Stimulated activated CD4-positive, alpha-beta T cell treated with anti-CD3 and anti-CD28 coated beads, Interleukin-12 subunit alpha, Interleukin-12 subunit beta, amount 100 ng/mL, for 48 hours (primary cell): ENCODE results near the gene AFF2.
A peak's percentile ranks its signal among the peaks of the same experiment; 100 is the strongest.

Source experiments
- DNase-seq, 3 donors: peaks; one replicate each; pipeline ENCODE4 v3.0.0-alpha.2; 2020; ENCODE audit warnings: low read depth in 2 of 3, low spot score in 1 of 3

The AFF2 gene

DNA sequence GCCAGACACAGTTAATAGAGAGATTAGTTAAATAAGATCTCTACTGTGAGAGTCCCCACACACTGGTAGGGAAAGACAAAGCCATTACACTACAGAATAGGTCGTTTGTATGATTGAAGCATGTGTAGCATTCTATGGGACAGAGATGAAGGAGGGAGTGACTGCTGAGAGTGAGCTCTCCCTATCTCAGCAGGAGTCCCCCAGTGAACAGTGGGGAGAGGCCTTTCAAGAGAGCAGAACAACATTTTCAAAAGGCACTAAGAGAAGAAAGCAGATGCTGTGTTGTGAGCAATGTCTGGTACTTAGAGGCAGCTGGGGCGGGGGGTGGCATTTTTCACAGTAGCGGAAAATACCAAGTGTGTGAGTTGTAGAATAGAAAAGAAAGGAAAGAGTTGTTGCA lies 413.6 kb downstream of the AFF2 start:
- no peak for DNase-seq

DNA sequence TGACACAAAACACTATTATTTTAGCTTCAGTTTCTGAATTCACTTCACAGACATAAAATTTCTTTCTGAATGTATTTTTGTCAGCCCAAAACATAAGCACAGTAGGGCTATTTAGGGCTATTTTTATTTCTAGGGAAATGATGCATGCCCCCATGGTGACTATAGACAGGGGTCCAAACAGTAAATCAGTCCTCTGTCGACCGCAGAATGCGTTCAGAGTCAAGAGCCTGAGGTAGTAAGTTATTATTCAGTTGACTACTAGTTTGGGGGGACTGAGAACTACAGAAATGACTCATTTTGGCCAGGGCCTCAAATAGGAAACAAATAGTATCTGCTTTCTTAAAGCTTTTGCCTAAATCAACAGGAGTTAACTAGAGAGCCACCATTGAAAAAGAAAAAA lies 414.4 kb downstream of the AFF2 start:
- no peak for DNase-seq

DNA sequence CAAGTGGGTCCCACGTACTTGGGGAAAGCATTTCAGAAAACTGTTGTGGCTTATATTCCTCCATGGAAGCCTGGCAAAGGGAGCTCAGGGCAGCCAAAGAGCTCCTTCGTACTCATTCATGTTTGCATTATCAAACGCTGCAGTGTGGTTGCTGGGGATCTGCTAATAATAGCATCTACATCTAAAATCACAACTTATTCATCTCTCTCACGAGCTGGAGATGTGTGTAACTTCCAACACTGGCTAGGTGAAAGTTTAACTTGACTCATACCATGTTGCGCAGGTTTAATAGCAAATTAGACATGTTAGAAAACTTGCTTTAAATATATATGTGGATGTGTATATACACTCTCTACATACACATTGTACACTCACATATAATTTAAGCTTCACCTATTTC lies 415.1 kb downstream of the AFF2 start:
- DNase-seq: no peak

DNA sequence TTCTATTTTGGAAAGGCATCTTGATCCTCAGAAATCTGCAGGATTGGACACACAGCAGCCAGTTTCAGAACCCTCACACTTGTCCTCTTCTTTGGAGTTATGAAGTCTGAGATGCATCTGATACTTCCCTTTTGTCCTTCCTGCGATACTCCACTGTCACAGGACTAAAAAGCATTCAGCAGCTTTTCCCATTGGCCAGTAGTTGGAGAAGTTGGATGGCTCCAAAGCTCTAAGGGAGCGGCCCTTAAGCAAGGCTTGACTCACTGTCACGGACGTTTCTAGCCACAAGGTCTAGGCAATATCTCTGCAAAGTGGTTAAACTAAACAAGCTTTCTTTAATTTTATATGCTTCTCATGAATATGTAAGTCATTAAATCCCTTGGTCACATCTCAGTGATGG lies 417.0 kb downstream of the AFF2 start:
- no peak for DNase-seq

DNA sequence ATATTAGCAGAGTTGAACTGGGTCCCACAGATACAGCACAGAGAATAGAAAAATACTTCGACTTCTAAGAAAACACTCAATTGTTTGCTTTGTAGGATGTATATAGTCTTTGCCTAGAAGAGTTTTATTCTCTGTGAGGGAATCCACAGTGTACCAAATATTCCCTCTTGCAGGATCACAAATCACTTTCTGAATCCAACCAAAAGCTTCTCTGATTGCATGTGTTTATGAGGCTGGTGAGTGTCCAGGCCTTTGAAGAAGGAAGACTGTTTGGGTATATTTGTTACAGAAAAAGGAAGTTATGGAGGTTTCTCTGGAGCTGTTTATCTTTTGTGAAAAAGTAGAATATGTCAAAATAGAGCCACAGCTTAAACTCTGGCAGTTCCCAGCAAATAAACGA lies 423.2 kb downstream of the AFF2 start:
- DNase-seq: no peak

DNA sequence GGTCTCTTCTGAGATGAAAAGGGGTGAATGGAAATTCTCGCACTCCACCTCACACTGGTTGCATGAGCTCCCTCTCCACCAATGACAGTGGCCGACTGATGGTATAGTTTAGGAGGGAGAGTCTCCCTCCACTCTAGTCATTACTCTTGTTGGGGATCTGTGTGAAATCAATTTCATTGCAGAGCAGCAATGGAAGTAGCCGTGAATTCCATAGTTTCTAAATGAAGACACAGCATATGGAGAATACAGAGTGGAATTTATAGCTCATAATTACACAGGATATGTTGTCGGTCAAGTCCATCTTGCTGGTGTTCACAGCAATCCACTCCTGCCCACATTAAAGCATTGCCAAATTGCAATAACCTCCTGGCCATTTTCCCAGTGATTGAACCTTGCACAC lies 426.0 kb downstream of the AFF2 start:
- no peak for DNase-seq

DNA sequence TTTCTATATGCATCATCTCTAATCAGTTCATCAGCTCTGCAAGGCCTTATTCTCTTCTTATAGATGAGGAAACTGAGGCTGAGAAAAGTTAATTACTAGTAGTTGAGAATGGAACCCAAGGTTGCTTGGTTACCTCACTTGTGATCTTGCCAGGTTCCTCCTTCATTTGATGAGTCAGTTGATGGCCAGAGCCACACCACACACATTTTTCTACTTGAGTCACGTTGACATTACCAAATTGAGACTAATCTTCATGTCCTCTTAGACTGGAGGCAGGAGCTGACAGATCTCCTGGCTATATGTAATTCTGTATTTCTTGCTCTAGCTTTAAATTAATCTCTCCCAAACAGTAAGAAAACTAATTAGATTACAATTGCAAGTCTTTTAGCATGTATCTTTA lies 428.4 kb downstream of the AFF2 start:
- DNase-seq: no peak

DNA sequence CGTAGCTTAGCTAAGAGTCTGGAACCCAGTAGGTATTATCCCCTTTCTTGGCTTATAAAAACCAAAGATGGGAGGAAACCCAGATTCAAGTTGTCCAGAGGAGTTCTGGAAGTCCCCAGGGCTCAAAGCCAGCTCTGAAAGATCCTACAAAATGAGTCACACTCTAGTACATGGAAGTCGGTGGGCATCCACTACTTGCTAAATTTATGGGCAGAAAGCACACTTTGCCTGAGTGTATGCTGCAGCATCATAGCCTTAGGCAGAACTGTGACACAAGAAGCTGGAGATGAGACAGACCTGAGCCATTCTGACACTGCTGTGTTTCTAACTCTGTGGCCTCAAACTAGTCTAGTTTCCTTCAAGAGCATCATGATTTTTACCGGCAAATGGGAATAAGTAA lies 429.3 kb downstream of the AFF2 start:
- DNase-seq: no peak

DNA sequence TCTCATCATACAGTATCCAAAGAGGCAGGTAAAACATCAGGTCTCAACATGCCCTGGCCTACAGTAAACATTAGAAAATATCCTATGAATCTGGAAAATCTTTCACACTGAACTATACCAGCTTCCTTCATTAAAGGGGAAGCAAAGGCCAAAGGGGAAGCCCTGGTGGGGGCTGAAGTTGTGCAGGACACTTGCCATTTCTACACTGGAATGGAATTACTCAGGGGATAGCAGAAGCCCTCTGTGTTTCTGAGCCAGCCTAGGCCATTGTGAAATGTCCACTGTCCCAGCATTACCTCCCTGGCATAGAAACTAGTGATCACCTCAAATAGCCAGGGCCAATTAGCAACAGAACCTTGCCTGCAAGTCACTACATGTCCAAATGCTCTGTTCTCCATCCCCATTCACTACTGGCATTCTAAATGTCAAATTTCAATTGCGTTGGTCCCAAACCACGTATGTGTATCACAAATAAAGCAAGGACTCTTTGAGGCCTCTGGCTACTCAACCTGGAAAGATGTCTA lies 429.9 kb downstream of the AFF2 start:
- no peak for DNase-seq

DNA sequence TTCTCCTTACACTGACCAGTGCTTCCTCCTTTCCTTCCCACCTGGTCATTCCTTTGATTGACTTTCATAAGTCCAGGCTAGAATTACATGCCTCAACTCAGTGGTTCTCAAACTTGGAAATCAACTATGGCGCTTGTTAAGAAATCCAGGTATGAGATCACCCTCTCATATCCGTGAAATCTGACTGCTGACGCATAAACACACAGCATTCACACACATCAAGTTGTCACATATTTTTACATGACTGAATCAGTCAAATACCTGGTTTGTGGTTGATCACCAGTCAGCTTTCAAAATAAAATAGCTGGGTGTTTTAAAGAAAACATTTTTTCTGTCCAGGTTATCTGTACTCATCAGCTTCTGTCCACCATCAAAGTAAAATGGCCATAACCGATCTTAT lies 433.5 kb downstream of the AFF2 start:
- DNase-seq: no peak

DNA sequence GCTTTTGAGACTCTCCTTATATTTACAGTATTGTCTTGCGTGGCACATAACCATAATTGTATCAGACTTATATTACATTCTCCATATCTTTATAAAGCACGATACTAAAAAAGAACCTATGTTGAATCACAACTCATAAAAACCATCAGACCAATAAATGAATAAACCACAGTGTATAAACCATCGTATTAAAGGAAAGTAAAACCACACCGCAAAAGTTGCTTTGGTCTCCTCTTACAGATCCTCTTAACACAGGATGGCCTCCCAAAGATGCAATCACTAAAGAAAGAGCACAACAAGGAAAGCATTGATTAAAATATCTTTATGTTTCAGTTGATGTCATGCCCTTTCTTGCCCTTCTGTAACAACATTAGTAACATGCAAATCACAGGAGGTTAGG lies 437.9 kb downstream of the AFF2 start:
- no peak for DNase-seq

DNA sequence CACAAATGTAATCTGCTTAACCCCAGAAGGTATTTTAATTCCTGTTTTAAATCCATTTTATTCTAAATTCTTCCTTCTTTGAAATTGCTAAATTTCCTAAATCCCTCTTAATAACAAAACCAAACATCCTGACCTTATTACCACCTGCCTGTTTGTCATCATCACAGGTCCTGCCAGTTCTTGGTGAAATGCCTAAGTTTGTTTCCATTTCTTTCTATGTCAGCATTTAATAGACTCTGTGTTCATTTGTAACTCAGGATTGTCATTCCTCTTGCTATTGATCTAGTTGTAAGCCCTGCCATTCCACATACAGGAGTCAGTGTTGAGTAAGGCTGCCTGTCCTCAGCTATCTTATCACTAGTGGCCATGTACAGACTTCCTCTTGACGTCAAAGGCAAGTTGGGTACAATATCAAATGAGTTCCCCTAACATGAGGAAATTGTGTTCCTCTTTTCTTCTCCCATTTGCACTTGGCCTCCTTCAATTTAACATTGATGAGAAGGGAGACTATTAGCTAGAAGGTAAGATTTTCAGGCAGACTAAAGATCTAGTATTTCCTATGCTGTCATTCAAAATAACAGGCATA lies 440.1 kb downstream of the AFF2 start:
- DNase-seq: no peak

DNA sequence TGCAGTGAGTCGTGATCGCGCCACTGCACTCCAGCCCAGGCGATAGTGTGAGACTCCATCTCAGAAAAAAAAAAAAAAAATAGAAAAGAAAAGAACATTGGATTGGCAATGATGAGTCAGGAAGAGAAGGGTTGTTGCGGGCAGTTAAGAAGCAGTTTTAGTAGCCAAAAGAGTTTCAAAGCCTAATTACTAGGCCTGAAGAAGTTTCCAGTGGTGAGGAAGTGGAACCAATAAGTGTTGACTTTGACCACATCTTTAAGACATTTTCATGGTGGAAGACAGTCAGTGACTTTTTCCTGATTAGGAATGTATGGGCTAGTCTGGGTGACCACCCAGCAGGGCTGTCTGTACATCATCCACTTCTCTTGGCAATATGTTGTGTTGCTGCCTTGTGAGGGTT lies 442.3 kb downstream of the AFF2 start:
- DNase-seq: no peak

DNA sequence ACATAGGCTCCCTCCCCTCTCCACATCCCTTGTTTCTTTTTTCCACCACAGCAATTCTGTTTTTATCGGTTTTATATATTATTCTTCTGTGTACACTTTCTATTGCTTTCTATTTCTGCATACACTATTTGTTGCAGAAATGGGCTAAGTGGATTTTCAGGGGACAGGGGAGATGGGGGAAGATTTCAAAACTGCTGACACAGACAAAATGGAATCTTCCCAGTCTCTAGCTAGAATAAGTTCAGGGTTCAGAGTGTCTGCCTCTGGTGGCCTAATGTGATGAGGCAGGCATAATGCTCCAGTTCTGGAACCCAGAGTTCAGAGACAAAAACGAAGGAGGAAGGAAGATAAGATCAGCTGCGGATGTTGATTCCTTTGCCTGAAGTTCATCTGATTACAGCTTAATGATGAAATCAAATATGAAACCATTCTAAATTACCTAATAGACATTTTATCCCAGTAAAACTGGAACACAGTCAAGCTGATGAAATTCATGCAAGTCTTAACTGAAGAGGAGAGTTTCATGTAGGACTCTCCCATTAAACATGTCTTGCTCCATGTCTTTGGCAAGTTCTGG lies 447.1 kb downstream of the AFF2 start:
- no peak for DNase-seq

DNA sequence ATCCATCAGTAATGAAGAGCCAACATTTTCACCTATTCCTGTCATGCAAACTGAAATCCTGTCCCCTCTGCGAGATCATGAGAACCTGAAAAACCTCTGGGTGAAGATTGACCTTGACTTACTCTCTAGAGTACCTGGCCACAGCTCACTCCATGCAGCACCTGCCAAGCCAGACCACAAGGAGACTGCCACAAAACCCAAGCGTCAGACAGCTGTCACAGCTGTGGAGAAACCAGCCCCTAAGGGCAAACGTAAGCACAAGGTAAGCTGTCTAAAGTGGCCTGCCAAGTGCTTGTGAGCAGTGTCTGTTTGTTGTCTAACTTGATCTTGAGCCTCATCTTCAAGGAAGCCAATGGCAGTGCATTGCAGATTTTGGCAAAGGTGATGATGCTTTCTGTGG lies 455.9 kb downstream of the AFF2 start:
- DNase-seq: no peak

DNA sequence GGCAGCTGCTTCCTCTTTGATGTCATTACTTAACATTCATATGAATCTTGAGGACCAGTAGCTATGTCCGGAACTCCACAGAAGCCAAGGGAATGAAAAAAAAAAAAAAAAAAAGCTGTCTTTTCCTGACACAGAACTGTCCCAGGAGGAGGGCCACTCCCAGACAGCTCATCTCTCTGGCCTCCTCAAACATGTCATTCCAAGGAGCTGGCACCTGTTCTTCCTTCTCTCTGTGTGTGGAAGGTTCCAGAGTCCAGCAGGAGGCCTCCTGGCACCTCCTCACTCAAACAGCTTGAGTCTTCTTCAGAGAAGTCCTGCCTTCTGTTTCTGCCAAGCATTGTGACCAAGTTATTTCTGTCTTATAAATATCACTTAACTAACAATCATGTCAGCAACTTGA lies 458.5 kb downstream of the AFF2 start:
- DNase-seq: no peak

DNA sequence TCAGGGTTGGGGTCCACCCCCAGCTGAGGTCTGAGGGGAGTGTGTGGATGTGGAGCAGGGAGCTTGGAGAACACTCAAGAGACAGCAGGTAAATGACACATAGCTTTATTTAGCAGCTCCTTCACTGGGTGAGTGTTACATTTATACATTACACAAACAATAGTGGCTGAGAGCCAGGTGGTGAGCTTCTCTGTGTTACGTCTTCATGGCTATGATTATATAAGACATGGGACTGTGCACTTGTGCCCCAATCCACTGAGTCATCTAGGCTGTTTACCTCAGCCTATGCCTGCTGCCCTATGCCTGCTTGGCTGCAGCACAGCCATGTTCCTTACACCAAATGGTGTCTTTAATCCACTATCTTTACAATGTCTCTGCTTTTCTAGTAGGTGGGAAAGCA lies 459.6 kb downstream of the AFF2 start:
- no peak for DNase-seq

DNA sequence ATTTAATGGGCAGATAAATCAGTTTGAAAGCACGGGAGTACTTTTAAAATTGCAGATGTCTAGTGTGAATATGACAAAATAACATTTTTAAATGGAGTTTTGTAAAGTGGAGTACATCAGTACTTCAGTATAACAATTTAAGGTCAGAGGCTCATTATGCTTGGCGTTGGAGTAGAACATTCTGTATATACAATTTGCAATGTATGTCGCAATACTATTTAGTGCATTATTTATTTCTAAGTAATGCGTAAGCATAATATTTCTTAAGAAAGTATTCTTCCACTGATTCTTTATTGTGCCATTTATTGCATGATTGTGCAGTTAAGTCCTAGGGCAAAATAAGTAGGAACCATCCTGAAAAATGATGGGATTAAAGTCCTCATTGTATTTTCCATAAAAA lies 461.6 kb downstream of the AFF2 start:
- DNase-seq: no peak

DNA sequence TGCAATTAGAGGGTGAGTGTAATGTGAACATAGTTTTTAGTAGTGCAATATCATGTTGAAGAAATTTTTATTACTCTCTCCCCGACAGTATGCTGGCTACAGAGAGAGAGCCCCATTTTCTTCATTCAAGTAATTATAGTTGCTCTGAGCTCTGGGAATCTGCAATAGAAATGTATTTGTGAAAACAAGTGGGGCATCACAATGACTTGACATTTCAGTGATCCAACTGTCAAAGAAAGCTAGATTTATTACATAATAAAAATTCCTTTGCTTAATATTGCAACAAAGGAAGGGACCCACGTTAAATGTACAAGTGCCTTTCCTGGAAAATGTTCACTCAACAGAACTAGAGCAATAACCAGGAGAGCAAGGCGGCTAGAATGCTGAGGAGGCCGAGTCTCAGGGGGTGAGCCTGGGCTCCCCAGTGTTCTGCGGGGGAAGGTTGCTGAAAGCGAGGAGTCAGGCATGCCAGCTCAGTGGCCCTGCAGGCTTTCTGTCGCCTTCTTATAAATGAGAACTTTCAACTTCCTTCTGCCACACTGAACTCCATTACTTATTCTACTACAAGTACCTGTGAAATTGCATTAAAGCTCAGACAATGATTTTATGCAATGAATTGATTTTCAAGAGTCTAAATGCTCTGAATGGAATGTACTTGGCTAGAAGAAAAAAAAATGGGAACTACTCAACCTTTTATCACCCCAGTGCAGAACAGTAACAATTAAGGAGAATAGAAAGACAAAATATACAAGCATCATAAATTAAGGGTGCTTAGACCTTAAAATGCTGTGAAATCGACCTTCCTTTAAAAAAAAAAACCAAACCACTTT lies 476.4 kb downstream of the AFF2 start:
- DNase-seq: no peak

DNA sequence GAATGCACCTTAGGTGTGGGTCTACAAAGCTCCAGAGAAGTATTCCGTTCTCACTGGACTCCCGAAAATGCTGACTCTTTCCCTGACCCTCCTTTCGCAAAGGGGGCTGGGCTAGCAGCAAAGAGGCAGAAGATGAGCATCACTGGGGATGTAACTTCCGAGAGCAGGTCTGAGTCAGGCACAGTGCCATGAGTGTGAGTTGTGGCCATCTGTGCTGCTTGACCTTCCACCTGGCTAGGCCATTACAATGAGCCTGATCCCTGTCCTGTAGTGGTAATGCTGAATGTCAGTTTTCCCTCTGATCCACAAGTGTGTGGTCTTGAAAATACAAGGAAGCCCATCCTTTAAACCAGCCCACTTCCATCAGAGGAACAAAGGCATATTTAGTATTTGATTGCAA lies 479.4 kb downstream of the AFF2 start:
- DNase-seq: no peak

DNA sequence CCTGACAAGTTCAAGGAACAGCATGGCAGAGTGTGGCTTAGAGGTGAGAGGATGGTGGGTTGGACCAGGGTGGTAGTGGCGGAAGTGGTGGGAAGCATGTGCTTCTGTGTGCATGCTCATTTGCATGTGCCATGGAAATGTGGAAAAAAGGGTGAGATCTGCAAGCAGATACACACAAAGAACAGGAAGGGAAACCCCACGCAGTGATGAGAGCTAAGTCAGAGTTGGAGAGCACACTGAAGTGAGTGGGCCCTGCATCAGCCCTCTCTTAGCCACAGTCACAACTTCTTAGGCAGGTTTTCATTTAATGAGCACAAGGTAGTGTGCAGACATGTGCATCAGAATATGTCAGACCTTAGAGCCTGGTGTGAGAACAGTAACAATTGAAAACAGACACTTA lies 483.8 kb downstream of the AFF2 start:
- peak in 1 of 3 donors; percentile 0 for DNase-seq

DNA sequence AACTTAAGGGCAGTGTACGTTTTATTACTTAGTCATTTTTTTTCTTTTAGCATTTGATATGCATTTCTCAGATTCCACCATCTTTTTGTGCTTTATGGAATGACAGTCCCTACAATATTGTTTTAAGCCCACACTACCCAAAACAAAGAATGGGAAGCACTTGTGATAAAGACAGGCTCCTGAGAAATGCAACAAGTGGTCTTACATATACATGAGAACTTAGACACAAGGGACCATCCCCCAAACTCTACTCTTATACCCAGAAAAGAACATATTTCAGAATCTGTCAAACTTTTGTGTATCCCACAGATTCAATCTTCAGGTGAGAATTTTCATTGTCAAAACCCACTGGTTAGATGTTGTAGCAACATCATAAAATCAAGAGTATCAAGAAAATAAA lies 491.1 kb downstream of the AFF2 start:
- DNase-seq: no peak

DNA sequence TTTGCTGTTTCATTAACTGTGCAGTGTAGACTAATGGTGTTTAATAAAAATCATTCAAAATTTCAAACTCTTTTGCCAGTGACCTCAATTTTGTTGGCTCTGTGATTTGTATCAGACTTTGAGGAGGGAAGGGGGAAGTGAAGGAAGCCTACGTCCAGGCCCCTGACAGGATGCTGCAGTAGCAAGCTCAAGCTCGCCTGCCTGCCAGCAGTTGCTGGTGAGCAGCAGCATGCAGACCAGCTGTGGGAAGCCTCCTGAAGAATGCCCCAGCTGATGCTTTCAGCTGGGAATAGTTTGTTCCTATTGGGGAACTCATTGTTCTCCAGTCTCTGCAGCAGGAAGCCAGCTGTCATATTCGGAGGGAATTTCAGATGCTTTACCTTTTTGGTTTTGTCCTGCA lies 495.2 kb downstream of the AFF2 start:
- no peak for DNase-seq
